HFF-Myc (cell line): Measurements from ENCODE around the gene FYB2.

Experiments used
- DNase-seq: peaks from one replicate; pipeline ENCODE4 v3.0.0-alpha.2; 2011; ENCODE audit warnings: low read depth; ENCODE audit errors: extremely low read depth
- H3K4me3 ChIP-seq: replicated peaks from 2 replicates; pipeline ENCODE4 v1.5.1; 2011; ENCODE audit warnings: low read depth, mild to moderate bottlenecking, control low read depth, low read length
- CTCF ChIP-seq: IDR thresholded peaks from 2 replicates; pipeline ENCODE4 v1.5.1; 2012; ENCODE audit warnings: mild to moderate bottlenecking, low read depth, low read length, control low read depth; ENCODE audit errors: missing control alignments

Gene FYB2

GRCh38 chr1:56859287-56859686 lies 40.1 kb upstream of the FYB2 start:
- DNase-seq, result no peak
- TF ChIP-seq CTCF, result no peak
- H3K4me3 ChIP-seq, result no peak overlapping the region

DNA sequence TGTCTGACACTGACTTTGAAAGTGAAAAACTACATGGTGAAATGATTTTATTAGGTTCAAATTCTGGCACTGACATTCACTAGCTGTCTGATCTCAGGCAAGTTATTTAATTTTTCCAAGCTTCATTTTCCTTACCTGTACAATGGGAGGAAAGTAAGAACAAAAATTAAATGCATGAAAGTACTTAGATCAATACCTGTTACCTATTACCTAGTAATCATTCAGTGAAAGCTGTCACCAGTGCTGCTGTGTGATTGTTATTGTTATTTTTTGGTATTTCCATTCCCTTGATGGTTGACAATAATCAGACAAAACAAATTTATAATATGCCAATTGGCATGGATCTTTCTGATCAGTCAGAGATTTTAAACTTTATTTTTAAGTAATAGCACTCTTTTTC lies 37.0 kb upstream of the FYB2 start:
- DNase-seq, result no peak
- no peak for TF ChIP-seq CTCF
- no peak overlapping the region for H3K4me3 ChIP-seq

DNA sequence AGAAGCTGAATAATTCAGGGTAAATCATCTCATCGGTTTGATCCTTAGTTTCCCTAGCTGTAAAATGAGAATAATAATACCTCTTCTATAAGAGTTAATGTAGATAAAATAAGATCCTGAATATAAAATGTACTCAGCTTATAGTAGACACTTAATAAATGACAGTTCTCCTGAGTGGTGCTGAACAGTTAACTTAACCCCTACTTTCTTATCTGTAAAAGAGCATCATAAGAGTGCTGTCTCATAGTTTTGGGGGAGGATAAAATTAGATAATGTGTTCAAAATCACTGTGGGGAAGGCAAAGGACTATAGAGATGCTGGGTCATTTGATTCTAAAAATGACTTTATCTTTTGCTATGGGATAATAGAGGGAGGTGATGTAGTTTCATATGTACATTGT lies 36.0 kb upstream of the FYB2 start:
- H3K4me3 ChIP-seq, result no peak overlapping the region
- no peak for TF ChIP-seq CTCF
- no peak for DNase-seq

GRCh38 chr1:56854521-56855099 lies 35.4 kb upstream of the FYB2 start, which contains the start of gene C8A:
C8A (plus strand) TSS chr1:56854797; CDS start chr1:56854902, 105 bp downstream.
- DNase-seq, result no peak
- no peak within 1 kb of the TSS for H3K4me3 ChIP-seq
- no peak for TF ChIP-seq CTCF

DNA sequence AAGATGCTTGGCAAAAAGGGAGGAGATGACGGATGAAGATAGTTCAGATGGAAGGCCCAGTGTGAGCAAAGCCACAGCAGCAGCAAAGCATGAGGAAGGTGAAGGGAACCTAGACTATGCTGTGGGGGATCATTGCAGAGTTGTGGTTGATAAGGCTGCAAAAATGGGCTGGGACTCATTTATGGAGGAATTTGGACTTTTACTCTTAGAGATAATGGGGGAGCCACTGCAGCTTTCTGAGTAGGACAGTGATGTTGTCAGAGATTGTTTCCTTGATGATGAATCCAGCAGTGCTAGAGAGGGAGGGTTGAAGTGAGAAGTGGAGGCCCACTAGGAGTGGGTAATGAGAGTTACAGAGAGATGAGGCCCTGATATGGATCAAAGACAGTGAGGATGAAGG lies 33.3 kb upstream of the FYB2 start:
- H3K4me3 ChIP-seq, result no peak overlapping the region
- TF ChIP-seq CTCF, result no peak
- DNase-seq, result no peak

GRCh38 chr1:56850922-56851321 lies 31.7 kb upstream of the FYB2 start:
- DNase-seq, result no peak
- no peak for TF ChIP-seq CTCF
- H3K4me3 ChIP-seq, result no peak overlapping the region

GRCh38 chr1:56850411-56850810 lies 31.2 kb upstream of the FYB2 start:
- no peak for DNase-seq
- TF ChIP-seq CTCF, result no peak
- no peak overlapping the region for H3K4me3 ChIP-seq
